ENCODE results near the gene PAK5.

The PAK5 gene

DNA sequence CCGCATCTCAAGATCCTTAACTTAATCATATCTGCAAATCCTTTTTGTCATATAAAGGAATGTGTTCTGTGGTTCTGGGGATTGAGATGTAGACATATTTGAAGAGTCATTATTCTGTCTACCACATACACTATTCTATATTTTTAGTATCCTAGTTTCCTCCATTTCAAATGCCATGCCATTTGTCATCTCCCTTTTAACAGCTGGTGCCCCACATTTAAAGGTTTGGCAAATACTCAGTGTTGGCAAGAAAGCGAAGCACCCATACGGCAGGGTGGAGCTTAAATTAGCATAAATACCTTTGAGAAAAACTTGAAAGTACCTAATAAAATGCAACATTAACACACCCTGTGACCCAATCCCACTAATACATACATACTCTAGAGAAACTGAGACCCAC is 31.7 kb downstream of the PAK5 start:
- TF ChIP-seq, protein P1, sequence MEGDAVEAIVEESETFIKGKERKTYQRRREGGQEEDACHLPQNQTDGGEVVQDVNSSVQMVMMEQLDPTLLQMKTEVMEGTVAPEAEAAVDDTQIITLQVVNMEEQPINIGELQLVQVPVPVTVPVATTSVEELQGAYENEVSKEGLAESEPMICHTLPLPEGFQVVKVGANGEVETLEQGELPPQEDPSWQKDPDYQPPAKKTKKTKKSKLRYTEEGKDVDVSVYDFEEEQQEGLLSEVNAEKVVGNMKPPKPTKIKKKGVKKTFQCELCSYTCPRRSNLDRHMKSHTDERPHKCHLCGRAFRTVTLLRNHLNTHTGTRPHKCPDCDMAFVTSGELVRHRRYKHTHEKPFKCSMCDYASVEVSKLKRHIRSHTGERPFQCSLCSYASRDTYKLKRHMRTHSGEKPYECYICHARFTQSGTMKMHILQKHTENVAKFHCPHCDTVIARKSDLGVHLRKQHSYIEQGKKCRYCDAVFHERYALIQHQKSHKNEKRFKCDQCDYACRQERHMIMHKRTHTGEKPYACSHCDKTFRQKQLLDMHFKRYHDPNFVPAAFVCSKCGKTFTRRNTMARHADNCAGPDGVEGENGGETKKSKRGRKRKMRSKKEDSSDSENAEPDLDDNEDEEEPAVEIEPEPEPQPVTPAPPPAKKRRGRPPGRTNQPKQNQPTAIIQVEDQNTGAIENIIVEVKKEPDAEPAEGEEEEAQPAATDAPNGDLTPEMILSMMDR (IDR thresholded peaks at IDR 0.05; ENCODE audit: control extremely low read depth, extremely low read depth, low read depth, missing control alignments) = no peak
- DNase-seq (ENCODE audit: extremely low spot score) = no peak
- POLR2A ChIA-PET = no interaction called here
- CTCF ChIA-PET = no interaction called here

- CTCF ChIA-PET = interaction anchor here (1.3 to 1.8 kb wide), 2 partner anchors 9 to 18 kb away, joined by 3 to 4 read pairs; no protein-coding TSS in a partner anchor
- POLR2A ChIA-PET = no interaction called here
- TF ChIP-seq, protein P1 (IDR thresholded peaks at IDR 0.05; ENCODE audit: control extremely low read depth, extremely low read depth, low read depth, missing control alignments) = no peak
- no peak for DNase-seq (ENCODE audit: extremely low spot score)
Measured at GRCh38 chr20:9800421-9800820, 38.5 kb downstream of the PAK5 start.

DNA sequence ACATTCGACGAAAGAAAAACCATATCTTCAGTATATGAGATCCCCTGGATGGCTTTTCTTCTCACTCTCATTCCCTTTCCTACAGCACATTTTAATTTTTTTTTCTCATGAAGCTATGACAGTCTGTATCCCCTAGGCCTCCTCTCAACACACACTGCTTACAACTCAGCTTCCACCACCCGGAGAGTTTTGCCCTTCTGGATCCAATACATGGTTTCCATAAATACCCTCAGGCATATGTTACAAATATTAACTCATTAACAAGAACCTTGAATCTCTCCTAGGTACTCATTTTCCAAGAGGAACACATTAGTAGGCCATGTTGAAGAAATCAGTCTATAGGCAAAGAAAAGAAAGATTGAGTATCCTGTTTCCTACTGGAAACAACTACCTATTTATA is 44.0 kb downstream of the PAK5 start:
- CTCF ChIA-PET = no interaction called here
- DNase-seq (ENCODE audit: extremely low spot score) = no peak
- POLR2A ChIA-PET = no interaction called here
- TF ChIP-seq, protein P1 (IDR thresholded peaks at IDR 0.05; ENCODE audit: control extremely low read depth, extremely low read depth, low read depth, missing control alignments) = no peak

GRCh38 chr20:9792674-9793073 is 46.2 kb downstream of the PAK5 start:
- TF ChIP-seq, protein P1 (IDR thresholded peaks at IDR 0.05; ENCODE audit: control extremely low read depth, extremely low read depth, low read depth, missing control alignments) = no peak
- ChIA-PET CTCF (no interaction called here), POLR2A (no interaction called here)
- DNase-seq (ENCODE audit: extremely low spot score) = no peak

- CTCF ChIA-PET = no interaction called here
- TF ChIP-seq, protein P1 (IDR thresholded peaks at IDR 0.05; ENCODE audit: control extremely low read depth, extremely low read depth, low read depth, missing control alignments) = no peak
- DNase-seq (ENCODE audit: extremely low spot score) = no peak
- POLR2A ChIA-PET = no interaction called here
Measured at GRCh38 chr20:9789131-9789530, 49.7 kb downstream of the PAK5 start.

- ChIA-PET POLR2A (no interaction called here), CTCF (no interaction called here)
- TF ChIP-seq, protein P1 (IDR thresholded peaks at IDR 0.05; ENCODE audit: control extremely low read depth, extremely low read depth, low read depth, missing control alignments) = no peak
- DNase-seq (ENCODE audit: extremely low spot score) = no peak
Measured at GRCh38 chr20:9775176-9775575, 63.7 kb downstream of the PAK5 start.

- CTCF ChIA-PET = interaction anchor here (0.7 to 1.2 kb wide), 2 partner anchors 8 to 25 kb away, joined by 3 read pairs; no protein-coding TSS in a partner anchor
- DNase-seq (ENCODE audit: extremely low spot score) = no peak
- TF ChIP-seq, protein P1 (IDR thresholded peaks at IDR 0.05; ENCODE audit: control extremely low read depth, extremely low read depth, low read depth, missing control alignments) = no peak
- POLR2A ChIA-PET = no interaction called here
Measured at GRCh38 chr20:9769954-9770353, 68.9 kb downstream of the PAK5 start.

Data from GM10248 (cell line).